Motor neuron (in vitro differentiated cells): ENCODE results near the gene FASTK. TPM values are rescaled to one million over a fixed set of nuclear protein-coding genes. Genes with fewer than 3 reads are reported as not detected.

Source experiments
- ATAC-seq, 8 experiments: fragments of 200-7000 bp; cut with Tn5 transposase; replicated peaks in 6 of 8; 2 replicates each; pipeline ENCODE4 v1.8.0; 2021; ENCODE audit warnings: mild to moderate bottlenecking in 8 of 8, moderate library complexity in 8 of 8
- H3K27ac ChIP-seq, 2 donors: fragments of 250-450 bp; sonication (Bioruptor Pico); 2 replicates each; pipeline ENCODE4 v1.9.0; 2021; ENCODE audit warnings: antibody characterized with exemption in 2 of 2, mild to moderate bottlenecking in 2 of 2, moderate library complexity in 1 of 2
- H3K4me1 ChIP-seq, 2 donors: fragments of 250-450 bp; sonication (Bioruptor Pico); replicated peaks in 1 of 2; 2 replicates each; pipeline ENCODE4 v1.6.1; 2021; ENCODE audit warnings: antibody characterized with exemption in 2 of 2, mild to moderate bottlenecking in 2 of 2, moderate library complexity in 1 of 2
- H3K4me3 ChIP-seq, 5 donors: fragments of 250-450 bp; sonication (Bioruptor Pico); 2 replicates each; pipeline ENCODE4 v1.9.0; 2021; ENCODE audit warnings: antibody characterized with exemption in 5 of 5, mild to moderate bottlenecking in 5 of 5, moderate library complexity in 4 of 5
- WGBS, 10 experiments: fragments of 450-650 bp; shearing (Covaris generic); methylation state at CpG; one replicate each; pipeline ENCODE4 v1.0.0; 2022; 5-methylcytosine and 5-hydroxymethylcytosine counted together
- in situ Hi-C, 9 experiments: fragments of 400-800 bp; cut with MboI; loops; one replicate each; pipeline ENCODE4 v1.15.0; 2021; ENCODE audit warnings: low sequenced_read_pairs in 9 of 9, low pct_unique_long_range_greater_than_20kb in 2 of 9; ENCODE audit not compliant: unreplicated experiment in 9 of 9
- total RNA-seq, 8 experiments: library from RNA; unstranded; fragments of 300-600 nt; gene quantifications; 2 replicates each; pipeline versions ENCODE4 v1.2.3 to v1.2.4, GENCODE V29; 2022

Gene FASTK
- total RNA-seq, 8 experiments from 2014 or later = 33.5 to 79.4 (median 59.9) TPM

DNA sequence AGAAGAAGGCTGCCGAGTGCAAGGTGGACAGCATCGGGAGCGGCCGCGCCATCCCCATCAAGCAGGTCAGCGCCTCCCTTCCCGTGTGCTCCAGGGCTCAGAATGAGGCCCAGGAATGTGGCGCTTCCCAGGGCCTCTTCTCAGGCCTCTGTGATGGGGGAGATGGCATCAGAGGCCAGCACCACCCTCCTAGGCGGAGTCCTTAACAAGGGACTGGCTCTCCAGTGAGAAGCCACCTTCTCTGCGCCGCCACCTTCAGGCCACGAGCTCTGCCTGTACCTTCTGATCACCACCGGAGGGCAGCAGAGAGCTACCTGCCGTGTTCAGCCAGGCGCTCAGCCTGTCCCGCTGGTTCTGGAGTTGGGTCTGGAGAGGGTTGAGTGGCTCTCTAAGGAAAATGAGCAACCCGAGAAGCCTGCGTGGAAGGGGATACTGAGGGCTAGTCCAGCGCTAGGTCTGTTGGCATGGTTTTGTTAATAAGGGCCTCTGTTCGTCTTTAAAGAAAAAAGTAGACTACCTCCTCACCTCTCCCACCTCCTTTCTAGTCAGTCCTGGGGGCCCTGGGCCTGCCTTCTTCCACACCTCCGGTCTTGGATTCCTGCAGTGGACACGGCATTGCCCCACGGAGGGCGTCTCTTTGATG lies 43.3 kb upstream of the FASTK start:
- H3K4me3 ChIP-seq = no peak overlapping the region
- no peak overlapping the region for H3K27ac ChIP-seq
- ATAC-seq = peak; percentile 49 to 78 (median 69)
- peaks cover 14 to 21% of the 10 kb centered on the region in 2 donors for H3K4me1 ChIP-seq
- in situ Hi-C loops = loop anchor here in 1 of 9 experiments (10.0 kb wide), 1 partner anchor 51 kb away; no protein-coding TSS in a partner anchor
- WGBS, 10 experiments = 0 to 80% (median 21%) methylated on average over 1 to 13 of the region's 24 CpGs; no CpG with 5 or more reads in 7 of the 10 experiments

DNA sequence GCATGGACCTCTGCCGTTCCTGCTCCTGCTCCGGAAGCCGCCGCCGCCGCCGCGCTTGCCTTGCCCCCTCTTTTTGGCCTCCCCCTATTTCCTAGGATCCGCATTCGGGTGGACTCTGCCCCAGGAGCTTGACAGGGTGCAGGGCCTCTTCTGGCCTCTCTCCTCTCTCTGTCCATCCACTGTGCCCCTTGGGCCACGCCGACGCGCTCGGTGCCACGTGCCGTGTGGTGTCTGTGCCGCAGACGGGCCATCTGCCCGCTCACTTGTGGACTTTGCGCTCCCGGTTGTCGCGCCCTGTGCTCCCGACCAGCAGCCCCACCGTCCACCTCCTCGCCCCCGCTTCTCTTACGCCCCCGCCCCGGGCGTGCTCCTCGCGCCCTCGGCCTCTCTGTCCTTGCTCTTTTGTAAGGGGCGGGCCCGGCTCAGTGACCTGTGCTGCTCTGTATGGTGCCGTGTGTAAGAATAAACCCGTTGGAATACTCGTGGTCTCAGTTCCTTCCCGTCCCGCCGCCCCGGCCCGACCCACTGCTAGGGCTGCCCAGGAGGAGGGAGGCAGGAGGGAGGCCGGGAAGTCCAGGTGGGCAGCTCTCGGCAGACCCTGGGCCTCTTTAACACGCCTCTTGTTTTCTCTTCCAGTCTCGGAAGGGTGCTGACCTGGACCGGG lies 42.7 kb upstream of the FASTK start:
- no peak overlapping the region for H3K27ac ChIP-seq
- peaks cover 14 to 21% of the 10 kb centered on the region in 2 donors for H3K4me1 ChIP-seq
- H3K4me3 ChIP-seq = no peak overlapping the region
- no peak for ATAC-seq
- 80 to 100% (median 93%) methylated on average over 1 to 4 of the region's 50 CpGs; no CpG with 5 or more reads in 6 of the 10 experiments for WGBS, 10 experiments
- in situ Hi-C loops = loop anchor here in 1 of 9 experiments (10.0 kb wide), 1 partner anchor 52 kb away; no protein-coding TSS in a partner anchor

DNA sequence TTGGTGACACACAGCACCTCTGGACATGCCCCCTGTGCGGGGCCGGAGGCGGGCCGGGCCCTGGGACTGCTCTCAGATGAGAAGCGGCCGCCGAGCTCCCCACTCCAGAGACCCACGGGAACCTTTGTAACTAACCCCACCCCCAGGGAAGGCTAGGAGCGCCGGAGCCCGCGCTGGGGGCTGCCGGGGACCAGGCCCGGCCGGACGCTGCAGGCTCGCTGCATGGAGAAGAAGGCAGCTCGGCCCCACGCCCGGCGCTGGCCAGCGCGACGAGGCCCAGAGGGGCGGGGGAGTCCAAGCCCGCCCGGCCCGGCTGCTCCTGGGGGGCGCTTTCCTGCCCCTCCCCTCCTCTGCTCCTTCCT lies 42.2 kb upstream of the FASTK start:
- in situ Hi-C loops = loop anchor here in 1 of 9 experiments (10.0 kb wide), 1 partner anchor 52 kb away; no protein-coding TSS in a partner anchor
- 60 to 100% (median 89%) methylated on average over 1 to 7 of the region's 29 CpGs; no CpG with 5 or more reads in 6 of the 10 experiments for WGBS, 10 experiments
- H3K4me1 ChIP-seq = peaks cover 14 to 21% of the 10 kb centered on the region in 2 donors

DNA sequence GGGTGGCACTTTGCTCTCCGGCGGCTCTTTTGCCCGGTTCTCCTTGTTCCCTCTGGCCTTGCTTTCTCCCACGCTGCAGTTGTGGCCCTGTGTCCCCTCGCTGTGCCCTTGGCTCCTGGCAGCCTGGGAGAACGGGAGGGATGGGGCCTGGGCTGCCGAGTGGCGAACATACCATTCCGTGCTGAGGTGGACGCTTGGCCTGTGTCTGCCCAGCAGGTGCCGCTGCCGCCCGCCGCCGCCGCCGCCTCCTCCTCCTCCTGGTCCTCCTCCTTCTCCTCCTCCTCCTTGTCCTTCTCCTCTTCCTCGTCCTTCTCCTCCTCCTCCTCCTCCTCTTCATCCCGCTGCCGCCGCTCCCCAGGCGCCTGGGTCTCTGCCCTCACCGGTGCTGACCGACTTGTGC lies 41.7 kb upstream of the FASTK start:
- in situ Hi-C loops = loop anchor here in 1 of 9 experiments (10.0 kb wide), 1 partner anchor 53 kb away; no protein-coding TSS in a partner anchor
- 100% methylated on average over 1 to 2 of the region's 24 CpGs; no CpG with 5 or more reads in 8 of the 10 experiments for WGBS, 10 experiments
- H3K4me1 ChIP-seq = peaks cover 12 to 19% of the 10 kb centered on the region in 2 donors
- H3K27ac ChIP-seq = no peak overlapping the region
- no peak for ATAC-seq
- H3K4me3 ChIP-seq = no peak overlapping the region

More for the DNA sequence above, 42.2 kb upstream of the FASTK start:
- Histone ChIP-seq H3K4me3 (no peak overlapping the region), H3K27ac (no peak overlapping the region)
- no peak for ATAC-seq

DNA sequence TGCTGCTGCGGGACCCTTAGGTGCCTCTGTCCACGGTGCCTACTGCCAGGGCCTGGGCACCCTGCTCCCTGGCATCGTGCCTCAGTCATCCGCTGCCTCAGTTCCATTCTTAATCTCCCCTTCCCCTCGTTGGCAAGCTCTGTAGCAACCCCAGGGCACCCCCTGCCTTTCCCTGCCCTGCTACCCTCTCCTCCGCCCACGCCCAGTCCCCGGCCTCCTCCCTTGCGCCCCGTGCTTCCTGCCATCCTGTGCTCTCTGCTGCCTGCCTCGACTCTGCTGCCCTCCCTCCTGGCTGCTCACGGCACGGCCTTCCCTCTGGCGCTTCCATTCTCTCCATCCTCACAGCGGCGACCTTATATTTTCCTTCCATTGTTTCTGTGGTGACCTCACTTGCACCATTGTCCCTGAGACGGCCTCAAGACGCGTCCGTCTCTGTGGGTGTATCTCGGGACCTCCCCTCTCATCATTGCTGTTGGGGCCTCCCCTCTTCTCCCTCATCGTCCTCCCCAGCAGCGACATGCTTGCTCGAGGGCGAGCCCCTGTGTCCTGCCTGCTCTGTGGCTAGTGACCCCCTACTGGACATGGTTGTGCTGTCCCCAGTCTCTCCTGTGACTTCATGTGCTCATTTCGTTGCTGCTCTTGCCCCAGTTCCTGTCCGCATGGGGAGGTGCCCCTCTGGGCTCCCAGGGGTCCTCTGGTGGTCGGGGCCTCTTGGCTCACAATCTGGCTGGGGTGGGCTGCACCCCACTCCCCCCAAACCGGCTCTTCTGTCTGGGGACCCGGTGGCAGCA lies 41.0 kb upstream of the FASTK start:
- in situ Hi-C loops = loop anchor here in 1 of 9 experiments (10.0 kb wide), 1 partner anchor 53 kb away; no protein-coding TSS in a partner anchor
- Histone ChIP-seq H3K27ac (no peak overlapping the region), H3K4me1 (peaks cover 5 to 12% of the 10 kb centered on the region in 2 donors), H3K4me3 (no peak overlapping the region)
- WGBS, 10 experiments = 60 to 100% (median 80%) methylated on average over 1 to 6 of the region's 30 CpGs; no CpG with 5 or more reads in 1 of the 10 experiments
- no peak for ATAC-seq

DNA sequence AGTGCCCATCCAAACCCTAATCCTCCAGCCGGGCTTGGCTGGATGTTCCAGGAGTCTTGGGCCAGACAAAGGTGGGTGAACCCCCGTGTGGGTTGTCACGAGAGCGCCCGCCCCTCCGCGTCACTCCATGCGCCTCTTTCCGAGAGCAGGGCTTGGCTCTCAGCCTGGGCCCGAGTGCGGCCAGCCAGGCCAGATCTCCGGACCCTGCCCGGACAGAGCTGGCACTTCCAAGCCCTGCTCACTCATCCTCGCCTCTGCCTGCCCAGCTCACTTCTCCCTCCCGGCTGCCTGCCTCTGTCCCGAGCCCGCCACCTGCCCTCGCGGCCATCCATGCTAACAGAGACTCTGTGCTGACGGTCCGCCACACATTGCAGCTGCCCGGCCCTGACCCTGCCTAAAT lies 40.3 kb upstream of the FASTK start:
- in situ Hi-C loops = loop anchor here in 1 of 9 experiments (10.0 kb wide), 1 partner anchor 54 kb away; no protein-coding TSS in a partner anchor
- Histone ChIP-seq H3K4me1 (peaks cover 2 to 6% of the 10 kb centered on the region in 2 donors), H3K4me3 (no peak overlapping the region), H3K27ac (no peak overlapping the region)
- WGBS, 10 experiments = 60 to 100% (median 92%) methylated on average over 1 to 9 of the region's 22 CpGs; no CpG with 5 or more reads in 2 of the 10 experiments
- no peak for ATAC-seq

DNA sequence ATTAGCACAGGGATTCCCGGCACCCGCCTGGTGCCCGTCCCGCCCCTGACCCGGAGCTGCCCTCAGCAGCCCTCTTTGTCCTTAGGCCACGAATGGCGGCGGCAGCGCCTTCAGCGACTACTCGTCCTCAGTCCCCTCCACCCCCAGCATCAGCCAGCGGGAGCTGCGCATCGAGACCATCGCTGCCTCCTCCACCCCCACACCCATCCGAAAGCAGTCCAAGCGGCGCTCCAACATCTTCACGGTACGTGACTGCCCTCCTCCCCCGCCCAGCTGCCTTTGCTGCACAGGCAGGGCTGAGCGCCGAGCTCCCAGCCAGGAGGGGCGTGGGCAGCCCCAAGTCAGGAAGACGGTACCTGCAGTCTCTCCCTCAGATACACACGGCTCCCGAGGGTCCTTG lies 39.3 kb upstream of the FASTK start:
- in situ Hi-C loops = loop anchor here in 1 of 9 experiments (10.0 kb wide), 1 partner anchor 55 kb away; no protein-coding TSS in a partner anchor
- WGBS, 10 experiments = 80% methylated on average over 2 of the region's 27 CpGs; no CpG with 5 or more reads in 9 of the 10 experiments
- Histone ChIP-seq H3K27ac (no peak overlapping the region), H3K4me3 (no peak overlapping the region), H3K4me1 (no peaks in the 10 kb centered on the region)
- ATAC-seq = no peak

DNA sequence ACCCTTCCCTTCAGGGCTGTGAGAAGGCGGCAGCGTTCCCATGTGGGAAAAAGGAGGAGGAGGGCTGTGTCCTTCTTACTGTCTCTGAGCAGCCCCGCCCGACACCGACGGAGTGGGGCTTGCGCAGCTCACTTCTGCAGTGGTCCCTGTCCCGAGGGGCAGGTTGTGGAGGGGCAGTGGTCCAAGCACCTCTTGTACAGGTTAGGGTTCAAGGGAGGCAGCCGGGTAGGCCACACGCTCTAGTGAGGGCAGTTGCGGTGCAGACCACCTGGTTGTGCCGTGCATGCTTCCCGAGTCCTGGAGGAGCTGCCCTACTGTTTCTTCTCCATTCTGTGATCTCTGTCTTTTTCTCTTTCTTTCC lies 38.4 kb upstream of the FASTK start:
- Histone ChIP-seq H3K4me3 (no peak overlapping the region), H3K4me1 (no peaks in the 10 kb centered on the region), H3K27ac (no peak overlapping the region)
- in situ Hi-C loops = no loop called here
- 60 to 100% (median 93%) methylated on average over 2 to 9 of the region's 13 CpGs; no CpG with 5 or more reads in 6 of the 10 experiments for WGBS, 10 experiments
- no peak for ATAC-seq

DNA sequence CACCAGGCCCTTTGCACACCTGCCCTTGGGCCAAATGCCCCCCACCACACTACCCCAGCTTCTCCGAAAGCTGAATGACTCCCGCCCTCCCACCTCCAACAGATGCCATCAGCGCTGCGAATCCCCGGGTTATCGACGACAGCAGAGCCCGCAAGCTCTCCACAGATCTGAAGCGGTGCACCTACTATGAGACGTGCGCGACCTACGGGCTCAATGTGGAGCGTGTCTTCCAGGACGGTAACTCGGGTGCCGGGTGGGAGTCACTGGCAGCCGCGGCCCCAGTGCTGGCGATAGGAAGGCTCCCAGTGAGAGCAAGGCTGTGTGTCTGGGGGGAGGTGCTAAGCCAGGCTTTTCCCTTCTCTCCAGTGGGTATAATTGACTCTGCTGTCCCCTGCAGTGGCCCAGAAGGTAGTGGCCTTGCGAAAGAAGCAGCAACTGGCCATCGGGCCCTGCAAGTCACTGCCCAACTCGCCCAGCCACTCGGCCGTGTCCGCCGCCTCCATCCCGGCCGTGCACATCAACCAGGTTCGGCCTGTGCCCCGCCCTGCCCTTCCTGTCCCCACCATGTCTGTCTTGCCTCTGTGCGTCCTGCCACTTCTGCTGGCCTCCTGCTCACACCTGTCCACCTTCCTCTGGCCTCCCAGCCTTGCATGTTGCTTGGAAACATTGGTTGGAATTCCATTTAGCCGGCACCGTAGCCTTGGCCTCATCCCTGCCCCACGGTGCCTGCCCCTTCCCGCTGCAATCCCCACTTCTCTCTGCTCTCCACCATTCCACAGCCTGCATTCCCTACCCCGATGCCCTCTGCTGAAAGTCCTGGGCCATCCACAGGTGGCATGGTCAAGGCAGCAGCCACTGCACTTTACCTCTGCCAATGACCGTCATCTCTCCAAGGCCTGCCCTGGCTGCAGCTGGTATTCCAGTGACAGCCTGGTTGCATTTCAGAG lies 37.8 kb upstream of the FASTK start:
- 66 to 100% (median 91%) methylated on average over 2 to 6 of the region's 38 CpGs; no CpG with 5 or more reads in 2 of the 10 experiments for WGBS, 10 experiments
- in situ Hi-C loops = no loop called here
- no peaks in the 10 kb centered on the region for H3K4me1 ChIP-seq
- ATAC-seq = no peak
- H3K27ac ChIP-seq = no peak overlapping the region
- H3K4me3 ChIP-seq = no peak overlapping the region

DNA sequence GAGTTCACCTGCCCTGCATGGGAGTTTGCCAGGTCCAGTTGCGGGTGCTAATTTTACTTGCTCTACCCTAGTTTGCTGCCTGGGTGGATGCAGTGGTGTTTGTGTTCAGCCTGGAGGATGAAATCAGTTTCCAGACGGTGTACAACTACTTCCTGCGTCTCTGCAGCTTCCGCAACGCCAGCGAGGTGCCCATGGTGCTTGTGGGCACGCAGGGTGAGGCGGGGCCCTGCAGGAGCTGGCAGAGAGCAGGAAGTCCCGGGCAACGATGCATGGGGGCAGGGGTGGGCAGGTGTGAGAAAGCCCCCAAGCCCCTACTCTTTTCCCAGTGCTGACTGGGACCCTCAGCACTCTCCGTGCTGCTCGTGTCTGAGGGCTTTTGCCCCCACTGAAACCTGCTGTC lies 37.0 kb upstream of the FASTK start:
- Histone ChIP-seq H3K27ac (no peak overlapping the region), H3K4me3 (no peak overlapping the region), H3K4me1 (no peaks in the 10 kb centered on the region)
- no peak for ATAC-seq
- in situ Hi-C loops = no loop called here
- 98 to 100% (median 100%) methylated on average over 1 to 9 of the region's 12 CpGs; no CpG with 5 or more reads in 7 of the 10 experiments for WGBS, 10 experiments

DNA sequence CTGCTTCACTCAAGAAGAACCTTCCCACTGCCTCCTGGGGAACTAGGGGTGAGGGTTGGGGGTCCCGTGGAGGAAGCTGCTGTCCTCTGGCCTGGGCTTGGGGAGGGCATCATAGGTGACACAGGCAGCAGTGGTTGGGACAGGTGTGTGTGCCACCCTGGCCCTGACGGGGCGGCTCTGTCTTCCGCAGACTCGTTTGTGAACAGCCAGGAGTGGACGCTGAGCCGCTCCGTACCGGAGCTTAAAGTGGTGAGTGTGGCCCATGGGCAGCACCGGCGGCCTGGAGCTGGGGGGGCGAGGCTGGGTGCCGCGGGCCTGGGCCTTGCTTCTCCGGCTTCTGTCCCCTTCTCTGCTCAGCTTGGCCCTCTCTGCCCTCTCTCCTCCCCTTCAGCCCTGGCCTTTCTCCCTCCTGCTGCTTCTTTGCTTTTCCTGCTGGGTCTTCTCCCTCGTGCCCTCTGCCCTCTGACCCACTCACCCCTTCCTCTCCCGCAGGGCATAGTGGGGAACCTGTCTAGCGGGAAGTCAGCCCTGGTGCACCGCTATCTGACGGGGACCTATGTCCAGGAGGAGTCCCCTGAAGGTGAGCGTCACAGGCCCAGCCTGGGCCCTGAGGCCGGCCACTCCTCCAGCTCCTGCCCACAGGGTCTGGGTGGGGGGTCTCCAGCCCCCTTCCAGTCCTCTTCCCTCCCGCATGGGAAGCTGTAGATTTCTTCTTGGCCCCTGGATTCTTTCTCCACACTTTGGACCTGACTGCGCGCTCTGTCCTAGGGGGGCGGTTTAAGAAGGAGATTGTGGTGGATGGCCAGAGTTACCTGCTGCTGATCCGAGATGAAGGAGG lies 36.2 kb upstream of the FASTK start:
- H3K27ac ChIP-seq = no peak overlapping the region
- 80 to 100% (median 93%) methylated on average over 2 to 9 of the region's 27 CpGs; no CpG with 5 or more reads in 3 of the 10 experiments for WGBS, 10 experiments
- no peak for ATAC-seq
- H3K4me3 ChIP-seq = no peak overlapping the region
- in situ Hi-C loops = no loop called here
- no peaks in the 10 kb centered on the region for H3K4me1 ChIP-seq
